EH (cell line): Measurements from ENCODE around the gene SLC36A2.

Source experiments
- DNase-seq: peaks from one replicate; pipeline ENCODE4 v3.0.0-alpha.2; 2015; ENCODE audit warnings: low read depth

The SLC36A2 gene

DNA sequence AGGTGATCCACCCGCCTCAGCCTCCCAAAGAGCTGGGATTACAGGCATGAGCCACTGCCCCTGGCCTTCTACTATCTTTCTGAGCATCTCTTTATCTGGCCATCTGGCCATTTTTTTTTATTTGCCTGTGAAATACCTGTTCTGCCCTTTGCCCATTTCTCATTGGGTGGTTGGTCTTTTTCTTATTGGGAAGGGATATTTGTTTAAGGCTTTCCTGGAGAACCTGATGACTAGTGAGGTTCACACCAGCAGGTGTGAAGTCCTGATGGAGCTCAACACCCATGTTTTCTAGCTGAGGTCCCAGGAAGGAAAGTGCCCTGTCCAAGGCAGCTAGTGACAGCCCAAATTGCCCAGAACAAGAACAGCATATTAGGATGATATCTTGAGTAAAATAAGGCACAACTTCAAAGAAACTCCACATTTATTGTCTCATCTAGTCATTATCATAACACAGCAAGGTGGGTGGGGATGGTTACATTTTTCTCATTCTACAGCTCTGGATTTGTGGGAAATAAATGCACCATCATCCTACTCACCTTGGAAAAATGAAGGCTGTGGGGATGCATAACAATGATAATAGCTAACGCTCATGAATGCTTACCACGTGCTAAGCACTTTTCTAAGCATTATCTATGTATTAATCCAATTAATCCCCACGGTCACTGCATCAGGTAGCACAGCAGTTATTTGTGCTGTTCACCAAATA, 64.1 kb downstream of the SLC36A2 start:
- DNase-seq: no peak

DNA sequence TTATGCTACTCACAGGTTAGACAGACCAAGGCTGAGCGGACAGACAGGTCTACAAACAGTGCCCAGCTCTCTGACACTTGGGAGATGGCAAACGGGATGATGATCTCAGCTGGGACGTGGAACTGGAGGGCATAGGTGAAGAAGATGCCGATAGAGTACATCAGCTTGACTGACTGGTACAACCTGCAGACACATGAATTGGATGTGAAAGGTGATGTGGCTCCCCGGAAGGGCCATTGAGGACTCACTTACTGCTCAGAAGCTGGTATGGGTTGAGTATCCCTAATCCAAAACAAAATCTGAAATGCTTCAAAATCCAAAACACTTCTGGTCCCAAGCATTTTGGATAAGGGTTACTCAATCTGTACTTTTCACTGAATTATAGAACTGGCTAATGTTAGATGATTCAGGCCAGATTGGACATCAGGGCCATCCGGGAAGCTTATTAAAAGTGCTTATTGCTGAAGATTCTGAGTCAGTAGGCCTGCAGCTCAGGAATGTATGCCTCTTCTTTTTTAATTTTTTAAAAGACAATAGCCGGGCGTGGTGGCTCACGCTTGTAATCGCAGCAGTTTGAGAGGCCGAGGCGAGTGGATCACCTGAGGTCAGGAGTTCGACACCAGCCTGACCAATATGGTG, 66.2 kb downstream of the SLC36A2 start:
- DNase-seq: no peak

DNA sequence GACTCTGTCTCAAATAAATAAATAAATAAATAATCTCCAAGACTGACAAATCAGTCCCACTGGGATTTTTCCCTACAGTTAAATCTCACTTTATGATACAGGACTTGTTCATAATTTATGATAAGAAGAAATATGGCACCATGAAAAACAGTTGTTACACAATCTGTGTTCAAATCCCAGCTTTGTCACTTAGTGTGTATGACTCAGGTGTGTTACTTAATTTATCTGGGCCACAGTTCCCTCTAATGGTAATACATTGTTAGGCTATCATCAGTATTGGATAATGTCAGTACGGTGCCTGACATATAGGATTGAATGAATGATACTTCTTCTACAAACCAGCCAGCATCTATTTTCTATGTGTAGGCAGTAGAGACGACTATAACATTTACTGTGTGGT, 66.9 kb downstream of the SLC36A2 start:
- no peak for DNase-seq

DNA sequence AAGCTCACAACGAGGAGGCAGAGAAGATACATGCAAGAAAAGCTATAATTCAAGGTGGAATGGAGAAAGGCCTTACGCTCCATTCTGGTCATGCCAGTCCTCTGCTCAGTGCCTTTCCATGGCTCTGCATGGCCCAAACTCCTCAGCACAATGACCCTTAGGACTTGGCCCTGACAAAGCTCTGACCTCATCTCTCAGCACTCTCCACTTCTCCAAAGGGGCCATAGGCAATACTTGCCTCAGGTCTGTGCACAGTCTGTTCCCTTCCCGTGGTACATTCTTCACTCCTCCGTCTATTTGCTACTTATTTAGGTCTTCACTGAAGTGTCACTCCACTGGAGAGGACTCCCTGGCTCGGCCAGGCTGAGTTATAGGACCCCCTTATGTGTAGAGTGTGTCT, 68.5 kb downstream of the SLC36A2 start:
- no peak for DNase-seq

DNA sequence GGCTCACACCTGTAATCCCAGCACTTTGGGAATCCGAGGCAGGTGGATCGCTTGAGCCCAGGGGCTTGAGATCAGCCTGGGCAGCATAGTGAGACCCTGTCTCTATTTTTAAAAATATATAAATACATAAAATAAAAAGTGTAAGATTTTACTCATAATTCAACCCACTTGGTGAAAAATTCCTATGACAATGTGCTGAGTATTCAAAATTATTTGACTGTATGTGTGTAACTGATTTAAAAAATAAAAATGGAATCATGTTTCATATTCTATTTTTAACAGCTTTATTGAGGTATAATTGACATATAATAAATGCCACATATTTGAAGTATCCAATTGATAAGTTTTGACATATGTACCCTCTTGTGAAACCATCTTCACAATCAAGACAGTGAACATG, 71.6 kb downstream of the SLC36A2 start:
- no peak for DNase-seq

DNA sequence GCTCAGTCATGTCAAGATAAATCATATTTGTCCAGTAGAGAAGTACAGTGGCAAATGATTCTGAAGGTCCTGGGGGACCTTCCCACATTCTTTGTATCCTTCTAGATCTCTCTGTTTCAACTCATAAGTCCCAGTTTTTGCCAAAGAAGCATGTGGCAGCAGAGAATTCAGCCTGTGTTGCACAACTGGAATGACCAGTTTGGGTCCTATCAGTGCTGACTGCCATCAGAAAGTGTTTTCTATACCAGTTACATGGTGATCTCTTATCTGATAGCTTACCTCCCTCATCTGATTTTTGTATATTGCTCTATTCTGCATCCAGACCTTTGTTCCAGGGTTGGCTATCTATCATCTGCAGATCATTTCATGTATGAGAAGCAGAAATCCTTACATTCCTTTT, 72.7 kb downstream of the SLC36A2 start:
- DNase-seq: no peak

DNA sequence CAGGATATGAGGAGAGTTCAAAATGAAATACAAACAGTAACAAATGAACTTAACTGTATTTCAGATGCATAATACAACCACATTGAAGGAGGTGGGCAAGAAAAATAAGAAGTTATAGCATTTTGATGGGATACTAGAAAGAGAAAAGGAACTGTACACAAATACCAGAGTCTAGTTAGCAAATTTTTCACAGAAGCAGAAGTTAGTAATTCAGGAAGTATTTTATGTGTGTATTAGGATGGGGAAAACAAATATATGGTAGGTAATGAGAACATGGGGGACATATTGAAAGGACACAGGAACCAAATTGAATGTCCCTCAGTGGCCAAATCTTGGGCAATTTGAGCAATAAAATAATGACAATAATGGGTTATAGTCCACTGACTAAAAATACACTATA, 76.0 kb downstream of the SLC36A2 start:
- DNase-seq: no peak

DNA sequence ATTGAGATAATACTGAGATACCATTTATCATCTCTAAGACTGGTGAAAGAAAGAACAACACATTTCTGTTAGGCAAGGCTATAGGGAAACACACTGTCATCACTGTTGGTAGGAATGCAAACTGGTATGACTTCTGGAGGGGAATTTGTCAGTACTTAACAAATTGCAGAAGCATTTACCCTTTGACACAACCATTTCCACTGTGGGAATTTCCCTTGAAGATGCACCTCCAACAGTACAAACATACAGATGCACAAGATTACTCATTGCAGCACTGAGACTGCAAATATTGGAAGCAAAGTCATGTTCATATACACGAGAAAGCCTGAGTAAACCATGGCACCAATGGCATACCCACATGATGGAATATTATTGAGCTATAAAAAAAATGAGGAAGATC, 76.8 kb downstream of the SLC36A2 start:
- DNase-seq: peak; percentile 70

DNA sequence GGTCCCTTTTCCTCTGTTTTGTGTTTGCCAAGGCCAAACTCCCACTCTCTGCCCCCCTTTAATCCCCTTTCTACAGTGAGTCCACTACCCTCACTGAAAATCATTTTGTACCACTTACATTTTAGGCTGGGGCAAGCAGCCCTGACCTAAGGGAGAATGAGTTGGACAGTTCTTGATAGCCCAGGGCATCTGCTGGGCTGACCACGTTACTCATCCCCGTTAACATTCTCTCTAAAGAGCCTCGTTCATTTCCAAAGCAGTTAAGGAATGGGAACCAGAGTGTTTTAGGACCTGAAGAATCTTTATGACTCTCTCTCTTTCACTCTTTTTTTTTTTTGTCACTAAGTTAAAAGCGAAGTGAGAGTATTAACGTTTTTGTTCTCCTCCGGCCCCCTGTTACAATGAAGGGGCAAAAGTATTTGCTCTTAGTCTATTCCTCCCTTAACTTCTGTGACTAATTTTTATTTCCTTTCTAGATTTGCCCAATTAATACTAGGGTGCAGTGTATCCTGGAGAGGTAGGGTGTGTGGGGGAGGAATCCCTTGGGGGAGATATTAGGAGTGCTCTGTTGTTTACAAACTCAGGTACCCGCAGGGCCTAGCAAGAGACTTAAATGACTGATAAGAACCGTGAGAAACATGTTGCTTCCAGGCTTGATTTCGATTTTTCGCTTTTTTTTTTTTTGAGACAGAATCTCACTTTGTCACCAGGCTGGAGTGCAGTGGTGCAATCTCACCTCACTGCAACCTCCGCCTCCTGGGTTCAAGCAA, 79.7 kb downstream of the SLC36A2 start:
- DNase-seq: peak; percentile 78
